Stomach (tissue), 4 donors: ENCODE measurements around the gene RNF213.

ENCODE experiments used
- POLR2A ChIP-seq, 4 donors: fragments of 450-650 bp; IDR thresholded peaks; one replicate each; pipeline ENCODE4 v1.6.1; 2016; ENCODE audit warnings: antibody characterized with exemption in 4 of 4, control low read depth in 2 of 4, mild to moderate bottlenecking in 1 of 4, moderate library complexity in 1 of 4
- POLR2AphosphoS5 ChIP-seq, 3 donors: sonication (generic); formaldehyde crosslinking; IDR thresholded peaks; one replicate each; pipeline ENCODE4 v1.6.1; 2016; ENCODE audit warnings: antibody characterized with exemption in 3 of 3
- TF ChIP-seq, protein P1 (sequence below), 7 experiments: fragments of 450-650 bp in 4 of 7; fragments of 200-600 bp in 3 of 7; sonication (generic) in 3 of 7; IDR thresholded peaks; one replicate each; pipeline ENCODE4 v1.5.1; 2016 to 2019; ENCODE audit warnings: antibody characterized with exemption in 7 of 7, control low read depth in 2 of 7, mild to moderate bottlenecking in 1 of 7

DNA sequence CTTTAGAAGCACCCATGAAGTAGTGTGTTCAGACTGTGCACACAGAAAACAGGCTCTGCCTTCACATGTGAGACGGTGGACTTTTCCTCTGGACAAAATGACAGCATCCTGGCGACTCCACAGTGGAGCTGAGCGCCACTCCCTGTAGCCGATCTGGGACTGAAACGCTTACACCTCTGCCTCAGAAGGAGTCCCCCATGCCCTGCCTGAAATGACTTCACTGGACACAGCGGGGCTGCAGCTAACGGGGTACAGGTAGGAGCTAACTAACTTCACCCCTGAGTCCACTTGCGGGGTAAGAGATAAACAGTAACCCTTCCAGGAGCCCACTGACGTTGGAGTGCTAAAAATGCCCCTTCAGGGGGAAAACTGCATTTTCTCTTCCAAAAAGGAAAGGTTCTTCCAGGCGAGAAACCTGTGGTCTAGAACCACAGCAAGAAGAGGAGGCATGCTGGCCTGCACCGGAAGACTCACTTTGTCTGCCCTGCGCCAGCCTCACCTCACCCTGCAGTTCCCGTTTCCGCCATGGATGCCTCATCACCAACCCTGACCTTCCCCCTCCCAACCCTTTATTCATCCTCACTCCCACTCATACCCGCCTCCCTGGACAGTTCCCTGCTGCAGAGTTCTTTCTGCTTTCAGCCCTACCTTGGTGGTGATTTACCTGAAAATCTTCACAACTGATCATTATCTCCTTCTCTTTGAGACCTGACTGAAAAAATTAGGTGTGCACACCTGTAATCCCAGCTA, 134.9 kb downstream of the RNF213 start:
- TF ChIP-seq, protein P1, sequence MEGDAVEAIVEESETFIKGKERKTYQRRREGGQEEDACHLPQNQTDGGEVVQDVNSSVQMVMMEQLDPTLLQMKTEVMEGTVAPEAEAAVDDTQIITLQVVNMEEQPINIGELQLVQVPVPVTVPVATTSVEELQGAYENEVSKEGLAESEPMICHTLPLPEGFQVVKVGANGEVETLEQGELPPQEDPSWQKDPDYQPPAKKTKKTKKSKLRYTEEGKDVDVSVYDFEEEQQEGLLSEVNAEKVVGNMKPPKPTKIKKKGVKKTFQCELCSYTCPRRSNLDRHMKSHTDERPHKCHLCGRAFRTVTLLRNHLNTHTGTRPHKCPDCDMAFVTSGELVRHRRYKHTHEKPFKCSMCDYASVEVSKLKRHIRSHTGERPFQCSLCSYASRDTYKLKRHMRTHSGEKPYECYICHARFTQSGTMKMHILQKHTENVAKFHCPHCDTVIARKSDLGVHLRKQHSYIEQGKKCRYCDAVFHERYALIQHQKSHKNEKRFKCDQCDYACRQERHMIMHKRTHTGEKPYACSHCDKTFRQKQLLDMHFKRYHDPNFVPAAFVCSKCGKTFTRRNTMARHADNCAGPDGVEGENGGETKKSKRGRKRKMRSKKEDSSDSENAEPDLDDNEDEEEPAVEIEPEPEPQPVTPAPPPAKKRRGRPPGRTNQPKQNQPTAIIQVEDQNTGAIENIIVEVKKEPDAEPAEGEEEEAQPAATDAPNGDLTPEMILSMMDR (IDR thresholded peaks at IDR 0.05), result no peak
- no peak for TF ChIP-seq POLR2AphosphoS5 (IDR thresholded peaks at IDR 0.05)
- no peak for TF ChIP-seq POLR2A (IDR thresholded peaks at IDR 0.05)
